Measurements from ENCODE around the gene HNRNPU.
A peak's percentile ranks its signal among the peaks of the same experiment; 100 is the strongest.

HNRNPU gene

DNA sequence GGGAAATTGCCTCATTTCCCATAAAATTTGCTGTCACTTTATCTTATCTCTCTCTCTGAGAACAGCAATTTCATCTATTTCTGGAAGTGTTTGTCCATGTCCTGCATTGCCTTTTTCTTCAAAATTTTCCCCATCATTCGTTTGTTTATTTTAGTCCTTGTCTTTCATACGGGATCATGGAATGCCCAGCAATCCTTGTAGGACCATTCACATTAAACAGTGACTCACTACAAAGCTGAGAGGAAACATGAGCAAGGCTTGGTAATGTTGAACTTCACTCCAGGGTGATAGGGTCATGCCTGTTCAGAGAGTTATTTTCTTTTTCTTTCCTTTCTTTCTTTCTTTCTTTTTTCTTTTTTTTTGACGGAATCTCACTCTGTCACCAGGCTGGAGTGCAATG lies 32.2 kb upstream of the HNRNPU start:
- no peak for TF ChIP-seq ZC3H10 (CRISPR knock-in tag; IDR thresholded peaks at IDR 0.05)
- TF ChIP-seq ZFP3 (CRISPR knock-in tag; IDR thresholded peaks at IDR 0.05), result no peak
- TF ChIP-seq, protein P1, sequence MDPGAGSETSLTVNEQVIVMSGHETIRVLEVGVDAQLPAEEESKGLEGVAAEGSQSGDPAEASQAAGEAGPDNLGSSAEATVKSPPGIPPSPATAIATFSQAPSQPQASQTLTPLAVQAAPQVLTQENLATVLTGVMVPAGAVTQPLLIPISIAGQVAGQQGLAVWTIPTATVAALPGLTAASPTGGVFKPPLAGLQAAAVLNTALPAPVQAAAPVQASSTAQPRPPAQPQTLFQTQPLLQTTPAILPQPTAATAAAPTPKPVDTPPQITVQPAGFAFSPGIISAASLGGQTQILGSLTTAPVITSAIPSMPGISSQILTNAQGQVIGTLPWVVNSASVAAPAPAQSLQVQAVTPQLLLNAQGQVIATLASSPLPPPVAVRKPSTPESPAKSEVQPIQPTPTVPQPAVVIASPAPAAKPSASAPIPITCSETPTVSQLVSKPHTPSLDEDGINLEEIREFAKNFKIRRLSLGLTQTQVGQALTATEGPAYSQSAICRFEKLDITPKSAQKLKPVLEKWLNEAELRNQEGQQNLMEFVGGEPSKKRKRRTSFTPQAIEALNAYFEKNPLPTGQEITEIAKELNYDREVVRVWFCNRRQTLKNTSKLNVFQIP (CRISPR knock-in tag; IDR thresholded peaks at IDR 0.05; ENCODE audit: borderline replicate concordance, low read depth), result no peak
- no peak for TF ChIP-seq TOX (CRISPR knock-in tag; IDR thresholded peaks at IDR 0.05; ENCODE audit: borderline replicate concordance)
- no peak for TF ChIP-seq GLIS3 (CRISPR knock-in tag; IDR thresholded peaks at IDR 0.05)
- TF ChIP-seq, protein P2, sequence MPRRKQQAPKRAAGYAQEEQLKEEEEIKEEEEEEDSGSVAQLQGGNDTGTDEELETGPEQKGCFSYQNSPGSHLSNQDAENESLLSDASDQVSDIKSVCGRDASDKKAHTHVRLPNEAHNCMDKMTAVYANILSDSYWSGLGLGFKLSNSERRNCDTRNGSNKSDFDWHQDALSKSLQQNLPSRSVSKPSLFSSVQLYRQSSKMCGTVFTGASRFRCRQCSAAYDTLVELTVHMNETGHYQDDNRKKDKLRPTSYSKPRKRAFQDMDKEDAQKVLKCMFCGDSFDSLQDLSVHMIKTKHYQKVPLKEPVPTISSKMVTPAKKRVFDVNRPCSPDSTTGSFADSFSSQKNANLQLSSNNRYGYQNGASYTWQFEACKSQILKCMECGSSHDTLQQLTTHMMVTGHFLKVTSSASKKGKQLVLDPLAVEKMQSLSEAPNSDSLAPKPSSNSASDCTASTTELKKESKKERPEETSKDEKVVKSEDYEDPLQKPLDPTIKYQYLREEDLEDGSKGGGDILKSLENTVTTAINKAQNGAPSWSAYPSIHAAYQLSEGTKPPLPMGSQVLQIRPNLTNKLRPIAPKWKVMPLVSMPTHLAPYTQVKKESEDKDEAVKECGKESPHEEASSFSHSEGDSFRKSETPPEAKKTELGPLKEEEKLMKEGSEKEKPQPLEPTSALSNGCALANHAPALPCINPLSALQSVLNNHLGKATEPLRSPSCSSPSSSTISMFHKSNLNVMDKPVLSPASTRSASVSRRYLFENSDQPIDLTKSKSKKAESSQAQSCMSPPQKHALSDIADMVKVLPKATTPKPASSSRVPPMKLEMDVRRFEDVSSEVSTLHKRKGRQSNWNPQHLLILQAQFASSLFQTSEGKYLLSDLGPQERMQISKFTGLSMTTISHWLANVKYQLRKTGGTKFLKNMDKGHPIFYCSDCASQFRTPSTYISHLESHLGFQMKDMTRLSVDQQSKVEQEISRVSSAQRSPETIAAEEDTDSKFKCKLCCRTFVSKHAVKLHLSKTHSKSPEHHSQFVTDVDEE (CRISPR knock-in tag; IDR thresholded peaks at IDR 0.05), result no peak
- no peak for TF ChIP-seq ISL1 (CRISPR knock-in tag; IDR thresholded peaks at IDR 0.05)
- TF ChIP-seq BACH2 (CRISPR knock-in tag; IDR thresholded peaks at IDR 0.05; ENCODE audit: borderline replicate concordance), result no peak
- TF ChIP-seq SNAI2 (CRISPR knock-in tag; IDR thresholded peaks at IDR 0.05), result no peak
- no peak for TF ChIP-seq PPARA (CRISPR knock-in tag; IDR thresholded peaks at IDR 0.05; ENCODE audit: borderline replicate concordance)
- no peak for TF ChIP-seq ZNF565 (CRISPR knock-in tag; conservative IDR thresholded peaks at IDR 0.05; ENCODE audit: low read depth)
- TF ChIP-seq PATZ1 (CRISPR knock-in tag; IDR thresholded peaks at IDR 0.05; ENCODE audit: borderline replicate concordance), result no peak
- no peak for TF ChIP-seq ARNTL (CRISPR knock-in tag; IDR thresholded peaks at IDR 0.05; ENCODE audit: borderline replicate concordance, low read depth)
- 0 out of 3 replicates have a peak, but pooled peaks have one; percentile 39 for ATAC-seq

- ATAC-seq, result no peak
- TF ChIP-seq CSDC2 (CRISPR knock-in tag; IDR thresholded peaks at IDR 0.05) (no peak), ZNF8 (CRISPR knock-in tag; IDR thresholded peaks at IDR 0.05) (no peak), ISL1 (CRISPR knock-in tag; IDR thresholded peaks at IDR 0.05) (no peak), TOX (CRISPR knock-in tag; IDR thresholded peaks at IDR 0.05; ENCODE audit: borderline replicate concordance) (no peak), ZNF565 (CRISPR knock-in tag; conservative IDR thresholded peaks at IDR 0.05; ENCODE audit: low read depth) (no peak), ZFP30 (CRISPR knock-in tag; IDR thresholded peaks at IDR 0.05) (no peak), GLIS3 (CRISPR knock-in tag; IDR thresholded peaks at IDR 0.05) (no peak), CSRNP3 (CRISPR knock-in tag; IDR thresholded peaks at IDR 0.05) (no peak), PPARA (CRISPR knock-in tag; IDR thresholded peaks at IDR 0.05; ENCODE audit: borderline replicate concordance) (no peak), SNAI2 (CRISPR knock-in tag; IDR thresholded peaks at IDR 0.05) (no peak), BACH2 (CRISPR knock-in tag; IDR thresholded peaks at IDR 0.05; ENCODE audit: borderline replicate concordance) (no peak), PATZ1 (CRISPR knock-in tag; IDR thresholded peaks at IDR 0.05; ENCODE audit: borderline replicate concordance) (no peak), ARNTL (CRISPR knock-in tag; IDR thresholded peaks at IDR 0.05; ENCODE audit: borderline replicate concordance, low read depth) (no peak), OSR1 (CRISPR knock-in tag; IDR thresholded peaks at IDR 0.05) (no peak), ZNF70 (CRISPR knock-in tag; IDR thresholded peaks at IDR 0.05) (no peak), RARB (CRISPR knock-in tag; IDR thresholded peaks at IDR 0.05) (no peak), ZFP3 (CRISPR knock-in tag; IDR thresholded peaks at IDR 0.05) (no peak), TCF4 (CRISPR knock-in tag; IDR thresholded peaks at IDR 0.05; ENCODE audit: borderline replicate concordance) (no peak)
- TF ChIP-seq, protein P2 (CRISPR knock-in tag; IDR thresholded peaks at IDR 0.05), result no peak
Observed at GRCh38 chr1:244893836-244894235, 29.5 kb upstream of the HNRNPU start.

All from SK-N-SH treated with all-trans-retinoic acid at 6 μM for 48 hours (cell line).